GM21526 (cell line): ENCODE data around the gene MCMBP.

ENCODE experiments used
- ATAC-seq: cut with Tn5 transposase; IDR thresholded peaks from one replicate; pipeline ENCODE4 v1.9.1; 2021; ENCODE audit warnings: moderate library complexity; ENCODE audit not compliant: unreplicated experiment, low FRiP score

MCMBP gene

GRCh38 chr10:119834188-119834587 lies 38.5 kb downstream of the MCMBP start:
- ATAC-seq = no peak

- ATAC-seq = no peak
Measured at GRCh38 chr10:119832951-119833350, 39.7 kb downstream of the MCMBP start.

GRCh38 chr10:119831656-119832055 lies 41.0 kb downstream of the MCMBP start:
- no peak for ATAC-seq

DNA sequence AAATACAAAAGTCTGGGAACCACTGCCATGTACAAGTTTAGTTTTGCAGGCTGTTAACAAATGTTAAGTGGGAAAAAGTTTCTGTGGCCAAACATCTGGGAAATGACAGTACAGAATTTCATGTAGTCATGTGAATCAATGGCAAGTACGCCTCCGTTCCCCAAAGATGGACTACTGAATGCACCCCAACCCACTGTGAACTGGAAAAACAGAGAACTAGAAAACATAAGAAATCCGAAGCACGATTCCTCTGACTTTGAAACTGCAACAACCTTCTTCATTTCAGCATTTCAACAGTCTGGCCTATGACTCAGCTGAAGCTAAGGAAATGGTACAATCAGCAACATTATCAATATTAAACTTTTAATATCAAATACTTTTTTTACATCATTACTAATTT lies 41.8 kb downstream of the MCMBP start:
- ATAC-seq = no peak

GRCh38 chr10:119829429-119829828 lies 43.2 kb downstream of the MCMBP start:
- ATAC-seq = no peak

- ATAC-seq = no peak
Measured at GRCh38 chr10:119827430-119827829, 45.2 kb downstream of the MCMBP start.

GRCh38 chr10:119826771-119827170 lies 45.9 kb downstream of the MCMBP start:
- ATAC-seq = no peak

GRCh38 chr10:119824299-119824698 lies 48.3 kb downstream of the MCMBP start:
- ATAC-seq = no peak

- no peak for ATAC-seq
Measured at GRCh38 chr10:119821182-119821581, 51.5 kb downstream of the MCMBP start.

GRCh38 chr10:119818889-119819270 lies 53.8 kb downstream of the MCMBP start:
- ATAC-seq = no peak

GRCh38 chr10:119817991-119818888 lies 54.4 kb downstream of the MCMBP start:
- no peak for ATAC-seq

DNA sequence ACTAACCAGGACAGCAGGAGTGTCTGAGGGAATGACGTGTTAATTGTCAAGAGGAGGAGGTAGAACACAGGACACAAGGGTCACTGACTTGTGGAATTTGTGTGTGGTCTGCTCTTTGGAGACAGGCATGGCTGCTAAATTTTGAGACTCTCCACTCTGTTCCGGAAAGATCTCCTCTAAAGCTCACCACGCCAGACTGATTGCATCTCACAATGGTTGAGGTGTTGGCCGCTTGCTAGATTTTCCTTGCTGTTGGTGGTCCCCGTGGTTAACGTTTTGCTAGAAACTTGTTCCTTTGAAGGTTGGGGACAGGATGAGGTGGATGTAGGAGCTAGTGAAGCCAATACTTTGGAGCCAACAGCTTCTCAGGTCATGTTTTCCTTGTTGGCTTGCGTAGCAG lies 57.0 kb downstream of the MCMBP start:
- ATAC-seq = no peak

- no peak for ATAC-seq
Measured at GRCh38 chr10:119812684-119813083, 60.0 kb downstream of the MCMBP start.

DNA sequence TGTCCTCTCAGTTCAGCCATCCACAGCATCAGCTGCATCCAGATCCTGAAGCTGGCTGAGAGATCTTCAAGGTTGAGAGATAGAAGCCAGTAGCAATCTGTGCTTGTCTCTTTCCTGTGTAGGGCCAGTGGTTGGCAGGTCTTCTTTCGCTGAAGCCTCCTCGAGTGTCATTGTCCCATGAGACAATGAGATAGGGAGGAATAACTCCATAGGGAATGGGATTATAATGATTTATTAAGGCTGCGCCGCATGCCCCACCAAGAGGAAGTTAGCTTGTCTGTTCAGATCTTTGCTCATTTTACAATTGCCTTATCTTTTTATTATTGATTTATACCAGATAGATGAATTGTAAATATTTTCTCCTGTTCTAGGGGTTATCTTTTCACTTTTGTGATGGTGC lies 61.5 kb downstream of the MCMBP start:
- ATAC-seq = no peak

GRCh38 chr10:119807960-119808697 lies 64.5 kb downstream of the MCMBP start:
- no peak for ATAC-seq

GRCh38 chr10:119806334-119807130 lies 66.1 kb downstream of the MCMBP start:
- ATAC-seq = no peak

- ATAC-seq = no peak
Measured at GRCh38 chr10:119805702-119806230, 66.9 kb downstream of the MCMBP start.

GRCh38 chr10:119803264-119803663 lies 69.4 kb downstream of the MCMBP start:
- no peak for ATAC-seq

GRCh38 chr10:119801998-119802538 lies 70.6 kb downstream of the MCMBP start:
- ATAC-seq = no peak

DNA sequence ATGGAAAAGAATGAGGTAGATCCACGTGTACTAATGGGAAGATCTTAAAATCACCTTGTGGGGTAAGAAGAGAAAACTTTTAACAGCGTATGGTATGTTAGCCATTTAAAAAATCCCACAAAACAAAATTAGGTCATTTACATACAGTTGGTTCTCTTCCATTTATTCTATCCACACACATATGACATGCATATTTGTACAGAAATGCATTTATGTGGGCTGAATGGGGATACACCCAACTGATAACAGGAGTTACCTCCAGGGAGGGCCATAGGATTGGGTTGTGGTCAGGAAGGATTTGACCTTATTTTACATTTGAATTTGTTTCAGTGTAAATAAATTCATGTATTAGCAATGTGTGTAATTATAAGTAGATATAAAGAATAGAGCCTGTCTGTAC lies 71.5 kb downstream of the MCMBP start:
- ATAC-seq = no peak
